H9 (cell line): ENCODE measurements around the gene ECSIT. TPM values are rescaled to one million over a fixed set of nuclear protein-coding genes. Genes with fewer than 3 reads are reported as not detected.
A peak's percentile ranks its signal among the peaks of the same experiment; 100 is the strongest.

ENCODE experiments used
- DNase-seq: peaks from one replicate; pipeline ENCODE4 v3.0.0-alpha.2; 2017
- H2AFZ ChIP-seq: one replicate; pipeline ENCODE4 v1.6.1; 2013; ENCODE audit warnings: mild to moderate bottlenecking, low read length, control low read depth, moderate library complexity
- H2AK5ac ChIP-seq: 2 replicates; pipeline ENCODE4 v1.6.1; 2013; ENCODE audit warnings: low read length, control low read depth, mixed read lengths; ENCODE audit not compliant: insufficient read length
- H2BK120ac ChIP-seq: one replicate; pipeline ENCODE4 v1.6.1; 2013; ENCODE audit warnings: low read depth, mild to moderate bottlenecking, low read length, control low read depth, inconsistent platforms; ENCODE audit not compliant: poor library complexity, severe bottlenecking
- H2BK12ac ChIP-seq: 2 replicates; pipeline ENCODE4 v1.6.1; 2013; ENCODE audit warnings: low read length, control low read depth, mixed read lengths, low read depth; ENCODE audit not compliant: insufficient read length
- H2BK15ac ChIP-seq: 2 replicates; pipeline ENCODE4 v1.6.1; 2013; ENCODE audit warnings: low read depth, low read length, control low read depth
- H2BK20ac ChIP-seq: one replicate; pipeline ENCODE4 v1.6.1; 2013; ENCODE audit warnings: low read depth, mild to moderate bottlenecking, low read length, control low read depth, inconsistent platforms; ENCODE audit not compliant: poor library complexity, severe bottlenecking
- H2BK5ac ChIP-seq: 2 replicates; pipeline ENCODE4 v1.6.1; 2013; ENCODE audit warnings: low read length, control low read depth, mixed read lengths; ENCODE audit not compliant: insufficient read length
- H3K14ac ChIP-seq: 2 replicates; pipeline ENCODE4 v1.6.1; 2013; ENCODE audit warnings: low read length, control low read depth; ENCODE audit not compliant: insufficient read depth
- H3K18ac ChIP-seq: 2 replicates; pipeline ENCODE4 v1.6.1; 2013; ENCODE audit warnings: low read depth, mild to moderate bottlenecking, mixed read lengths, low read length, control low read depth; ENCODE audit not compliant: insufficient read length
- H3K23ac ChIP-seq: 2 replicates; pipeline ENCODE4 v1.6.1; 2013; ENCODE audit warnings: low read length, control low read depth, mixed read lengths, low read depth; ENCODE audit not compliant: insufficient read length
- H3K23me2 ChIP-seq: 2 replicates; pipeline ENCODE4 v1.6.1; 2013; ENCODE audit warnings: low read depth, mild to moderate bottlenecking, mixed read lengths, low read length, control low read depth; ENCODE audit not compliant: insufficient read length, poor library complexity, severe bottlenecking
- H3K27ac ChIP-seq: 2 replicates; pipeline ENCODE4 v1.5.1; 2013; ENCODE audit warnings: low read length, control low read depth, mixed read lengths, low read depth; ENCODE audit not compliant: insufficient read length
- H3K27me3 ChIP-seq: 2 replicates; pipeline ENCODE4 v1.6.1; 2013; ENCODE audit warnings: low read length, control low read depth, inconsistent platforms; ENCODE audit not compliant: insufficient read depth
- H3K4ac ChIP-seq: 2 replicates; pipeline ENCODE4 v1.6.1; 2013; ENCODE audit warnings: low read depth, mild to moderate bottlenecking, control low read depth, inconsistent platforms, low read length, moderate library complexity
- H3K4me1 ChIP-seq: 2 replicates; pipeline ENCODE4 v1.6.1; 2013; ENCODE audit warnings: low read length, control low read depth, inconsistent platforms; ENCODE audit not compliant: insufficient read depth
- H3K4me2 ChIP-seq: 2 replicates; pipeline ENCODE4 v1.6.1; 2013; ENCODE audit warnings: low read length, control low read depth, mixed read lengths; ENCODE audit not compliant: insufficient read length, insufficient read depth
- H3K56ac ChIP-seq: 2 replicates; pipeline ENCODE4 v1.6.1; 2013; ENCODE audit warnings: low read depth, mild to moderate bottlenecking, mixed read lengths, low read length, control low read depth; ENCODE audit not compliant: insufficient read length
- H3K79me1 ChIP-seq: 2 replicates; pipeline ENCODE4 v1.6.1; 2013; ENCODE audit warnings: low read depth, mild to moderate bottlenecking, moderate library complexity, low read length, control low read depth, inconsistent platforms; ENCODE audit not compliant: insufficient read depth, poor library complexity, severe bottlenecking
- H3K79me2 ChIP-seq: 2 replicates; pipeline ENCODE4 v1.6.1; 2013; ENCODE audit warnings: low read length, control low read depth, inconsistent platforms; ENCODE audit not compliant: insufficient read depth
- H3K9ac ChIP-seq: 2 replicates; pipeline ENCODE4 v1.6.1; 2013; ENCODE audit warnings: low read length, control low read depth, mixed read lengths; ENCODE audit not compliant: insufficient read length; ENCODE audit errors: extremely low read depth
- H3K9me3 ChIP-seq: one replicate; pipeline ENCODE4 v1.6.1; 2013; ENCODE audit warnings: low read depth, low read length, inconsistent platforms; ENCODE audit not compliant: control insufficient read depth
- H3T11ph ChIP-seq: one replicate; pipeline ENCODE4 v1.6.1; 2013; ENCODE audit warnings: mild to moderate bottlenecking, low read length, control low read depth, inconsistent platforms
- H4K20me1 ChIP-seq: one replicate; pipeline ENCODE4 v1.6.1; 2013; ENCODE audit not compliant: control insufficient read depth, insufficient read length, insufficient read depth
- H4K5ac ChIP-seq: 2 replicates; pipeline ENCODE4 v1.6.1; 2013; ENCODE audit warnings: low read depth, mild to moderate bottlenecking, mixed read lengths, low read length, control low read depth; ENCODE audit not compliant: insufficient read length
- H4K8ac ChIP-seq: replicated peaks from 2 replicates; pipeline ENCODE4 v1.6.1; 2013; ENCODE audit warnings: low read length, control low read depth, mixed read lengths, low read depth; ENCODE audit not compliant: insufficient read length
- H4K91ac ChIP-seq: 2 replicates; pipeline ENCODE4 v1.6.1; 2013; ENCODE audit warnings: low read depth, mild to moderate bottlenecking, moderate library complexity, mixed read lengths, low read length, control low read depth; ENCODE audit not compliant: insufficient read length
- H3K27ac Mint-ChIP-seq, 3 experiments: 2 replicates in 2 of 3; 3 replicates in 1 of 3; pipeline ENCODE4 v1.8.0; 2020 to 2021; ENCODE audit warnings: mixed read lengths in 3 of 3, mild to moderate bottlenecking in 1 of 3, moderate library complexity in 1 of 3
- H3K27me3 Mint-ChIP-seq: 2 replicates; pipeline ENCODE4 v1.8.0; 2021; ENCODE audit warnings: low read depth, mild to moderate bottlenecking, moderate library complexity, mixed read lengths
- H3K36me3 Mint-ChIP-seq, 3 experiments: 2 replicates in 2 of 3; 3 replicates in 1 of 3; pipeline ENCODE4 v1.8.0; 2020 to 2021; ENCODE audit warnings: low read depth in 3 of 3, mixed read lengths in 3 of 3; ENCODE audit not compliant: insufficient read depth in 1 of 3
- H3K4me1 Mint-ChIP-seq, 2 experiments: 2 replicates each; pipeline ENCODE4 v1.8.0; 2020; ENCODE audit warnings: mixed read lengths in 2 of 2
- H3K4me3 Mint-ChIP-seq, 2 experiments: 2 replicates in 1 of 2; 3 replicates in 1 of 2; pipeline ENCODE4 v1.8.0; 2020 to 2021; ENCODE audit warnings: mild to moderate bottlenecking in 2 of 2, mixed read lengths in 2 of 2, moderate library complexity in 1 of 2
- H3K9me3 Mint-ChIP-seq, 2 experiments: 2 replicates in 1 of 2; 3 replicates in 1 of 2; pipeline ENCODE4 v1.8.0; 2020; ENCODE audit warnings: mild to moderate bottlenecking in 2 of 2, mixed read lengths in 2 of 2, moderate library complexity in 1 of 2
- WGBS: extraction: QIAGEN DNeasy Blood & Tissue Kit; methylation state at CpG from one replicate; pipeline ENCODE4 v1.1.7; 2013; ENCODE audit warnings: missing lambda C conversion rate, low lambda C conversion rate, mixed read lengths; ENCODE audit not compliant: insufficient read length; ENCODE audit errors: extremely low coverage; 5-methylcytosine and 5-hydroxymethylcytosine counted together
- total RNA-seq: library from RNA; stranded (reverse); gene quantifications from 2 replicates; pipeline ENCODE4 v1.2.1, GENCODE V29; 2021
- TF ChIP-seq, protein P1 (sequence below): fragments of 200-600 bp; sonication (generic); conservative IDR thresholded peaks from 3 replicates; pipeline ENCODE4 v1.8.0; 2021; ENCODE audit warnings: antibody characterized with exemption, mild to moderate bottlenecking

The ECSIT gene
- total RNA-seq, 1 experiment from 2014 or later = 42.4 TPM

DNA sequence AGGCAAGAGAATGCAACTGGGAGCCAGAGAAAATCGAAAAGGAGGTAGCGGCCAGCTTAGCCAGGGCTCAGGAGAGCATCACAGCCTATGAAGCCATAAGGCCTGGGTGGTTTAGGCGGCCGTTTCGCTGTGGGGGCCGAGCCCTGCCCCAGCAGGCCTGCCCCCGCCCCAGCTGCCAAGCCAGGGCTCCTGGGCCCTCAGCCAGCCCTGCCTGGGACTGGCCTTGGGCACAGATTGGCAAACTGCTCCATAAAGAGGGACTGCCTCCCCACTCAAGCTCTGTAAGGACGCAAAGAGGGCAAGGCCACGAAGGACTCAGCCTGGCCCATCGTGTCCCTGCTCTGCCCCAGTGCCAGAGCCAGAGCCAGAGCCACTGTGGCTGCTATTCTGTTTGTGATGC, 33.5 kb downstream of the ECSIT start:
- no peak overlapping the region for H4K5ac ChIP-seq
- peaks cover 2 to 27% (median 12%) of the 10 kb centered on the region in 3 experiments; a peak in 4 of 7 replicates for H3K36me3 Mint-ChIP-seq
- no peak overlapping the region for H3K9ac ChIP-seq
- no peak overlapping the region for H2BK5ac ChIP-seq
- H2BK15ac ChIP-seq = no peak overlapping the region
- no peaks in the 10 kb centered on the region for H3K27me3 Mint-ChIP-seq
- H3K56ac ChIP-seq = no peak overlapping the region
- H2BK12ac ChIP-seq = no peak overlapping the region
- H3K23me2 ChIP-seq = peaks cover 3% of the 10 kb centered on the region
- no peaks in the 10 kb centered on the region for H3K9me3 ChIP-seq
- no peak overlapping the region for H3K4me3 Mint-ChIP-seq
- H3K14ac ChIP-seq = no peak overlapping the region
- no peaks in the 10 kb centered on the region for H4K20me1 ChIP-seq
- no peaks in the 10 kb centered on the region for H3K27me3 ChIP-seq
- no peak overlapping the region for H2BK20ac ChIP-seq
- TF ChIP-seq, protein P1, sequence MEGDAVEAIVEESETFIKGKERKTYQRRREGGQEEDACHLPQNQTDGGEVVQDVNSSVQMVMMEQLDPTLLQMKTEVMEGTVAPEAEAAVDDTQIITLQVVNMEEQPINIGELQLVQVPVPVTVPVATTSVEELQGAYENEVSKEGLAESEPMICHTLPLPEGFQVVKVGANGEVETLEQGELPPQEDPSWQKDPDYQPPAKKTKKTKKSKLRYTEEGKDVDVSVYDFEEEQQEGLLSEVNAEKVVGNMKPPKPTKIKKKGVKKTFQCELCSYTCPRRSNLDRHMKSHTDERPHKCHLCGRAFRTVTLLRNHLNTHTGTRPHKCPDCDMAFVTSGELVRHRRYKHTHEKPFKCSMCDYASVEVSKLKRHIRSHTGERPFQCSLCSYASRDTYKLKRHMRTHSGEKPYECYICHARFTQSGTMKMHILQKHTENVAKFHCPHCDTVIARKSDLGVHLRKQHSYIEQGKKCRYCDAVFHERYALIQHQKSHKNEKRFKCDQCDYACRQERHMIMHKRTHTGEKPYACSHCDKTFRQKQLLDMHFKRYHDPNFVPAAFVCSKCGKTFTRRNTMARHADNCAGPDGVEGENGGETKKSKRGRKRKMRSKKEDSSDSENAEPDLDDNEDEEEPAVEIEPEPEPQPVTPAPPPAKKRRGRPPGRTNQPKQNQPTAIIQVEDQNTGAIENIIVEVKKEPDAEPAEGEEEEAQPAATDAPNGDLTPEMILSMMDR = no peak
- H3K4me1 Mint-ChIP-seq = peaks cover 2 to 5% of the 10 kb centered on the region in 2 experiments; a peak in 3 of 4 replicates
- no peaks in the 10 kb centered on the region for H3K9me3 Mint-ChIP-seq
- H3T11ph ChIP-seq = no peak overlapping the region
- H4K8ac ChIP-seq = no peak overlapping the region
- H3K27ac Mint-ChIP-seq = 0 out of 7 replicates have a peak overlapping the region, but pooled peaks of 1 of the 3 experiments have one; percentile 17
- H3K18ac ChIP-seq = no peak overlapping the region
- H3K4ac ChIP-seq = no peak overlapping the region
- no CpG with 5 or more reads among the region's 10 CpGs for WGBS
- H2BK120ac ChIP-seq = no peak overlapping the region
- H3K27ac ChIP-seq = no peak overlapping the region
- no peaks in the 10 kb centered on the region for H3K4me1 ChIP-seq
- no peak for DNase-seq
- no peak overlapping the region for H3K23ac ChIP-seq
- H3K79me2 ChIP-seq = no peaks in the 10 kb centered on the region
- no peak overlapping the region for H4K91ac ChIP-seq
- H3K79me1 ChIP-seq = no peaks in the 10 kb centered on the region
- H2AFZ ChIP-seq = no peak overlapping the region
- H3K4me2 ChIP-seq = no peak overlapping the region
- no peak overlapping the region for H2AK5ac ChIP-seq
